Neutrophil (primary cell): ENCODE data around the gene SHFL.

ENCODE experiments used
- H3K27ac ChIP-seq: fragments of 200-600 bp; sonication (generic); 2 replicates; pipeline ENCODE4 v1.5.1; 2016; ENCODE audit warnings: mild to moderate bottlenecking, moderate library complexity
- H3K27me3 ChIP-seq: fragments of 200-600 bp; sonication (generic); 2 replicates; pipeline ENCODE4 v1.6.0; 2016; ENCODE audit warnings: mild to moderate bottlenecking
- H3K36me3 ChIP-seq: fragments of 200-600 bp; sonication (generic); 2 replicates; pipeline ENCODE4 v1.5.1; 2017
- H3K4me1 ChIP-seq, 2 experiments: fragments of 200-600 bp in 1 of 2; sonication (generic) in 1 of 2; 1 replicate in 1 of 2; 2 replicates in 1 of 2; pipeline versions ENCODE4 v1.5.1 to v1.6.1; 2013 to 2016; ENCODE audit warnings: low read depth in 1 of 2, low read length in 1 of 2, mild to moderate bottlenecking in 1 of 2, moderate library complexity in 1 of 2; ENCODE audit not compliant: control insufficient read depth in 1 of 2, insufficient read depth in 1 of 2
- H3K4me3 ChIP-seq, 2 experiments: fragments of 200-600 bp in 1 of 2; sonication (generic) in 1 of 2; 1 replicate in 1 of 2; 2 replicates in 1 of 2; pipeline ENCODE4 v1.5.1; 2013 to 2016; ENCODE audit warnings: low read depth in 1 of 2, low read length in 1 of 2, mild to moderate bottlenecking in 1 of 2, moderate library complexity in 1 of 2
- H3K9me3 ChIP-seq: fragments of 200-600 bp; sonication (generic); 2 replicates; pipeline ENCODE4 v1.5.1; 2016
- TF ChIP-seq, protein P1 (sequence below): fragments of 200-600 bp; sonication (generic); IDR thresholded peaks from 2 replicates; pipeline ENCODE4 v1.5.1; 2016; ENCODE audit warnings: antibody characterized with exemption

Gene SHFL

DNA sequence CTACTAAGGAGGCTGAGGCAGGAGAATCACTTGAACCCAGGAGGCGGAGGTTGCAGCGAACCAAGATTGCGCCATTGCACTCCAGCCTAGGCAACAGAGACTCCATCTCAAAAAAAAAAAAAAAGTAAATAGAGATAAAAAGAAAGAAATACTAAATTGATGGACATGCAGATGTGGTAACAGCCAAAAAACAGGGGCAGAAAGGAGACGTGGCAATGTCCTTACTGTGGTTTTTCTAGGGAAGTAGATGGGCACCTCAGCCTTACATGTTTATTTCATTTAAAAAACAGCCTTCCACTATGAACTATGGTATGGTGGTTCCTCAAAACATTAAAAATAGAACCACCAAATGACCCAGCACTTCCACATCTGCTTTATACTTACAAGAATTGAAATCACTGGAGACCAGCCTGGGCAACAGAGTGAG is 40.1 kb downstream of the SHFL start:
- no peak overlapping the region for H3K4me3 ChIP-seq
- no peak overlapping the region for H3K27ac ChIP-seq
- no peaks in the 10 kb centered on the region for H3K4me1 ChIP-seq
- no peaks in the 10 kb centered on the region for H3K27me3 ChIP-seq
- H3K36me3 ChIP-seq = peaks cover 26% of the 10 kb centered on the region
- no peaks in the 10 kb centered on the region for H3K9me3 ChIP-seq
- TF ChIP-seq, protein P1, sequence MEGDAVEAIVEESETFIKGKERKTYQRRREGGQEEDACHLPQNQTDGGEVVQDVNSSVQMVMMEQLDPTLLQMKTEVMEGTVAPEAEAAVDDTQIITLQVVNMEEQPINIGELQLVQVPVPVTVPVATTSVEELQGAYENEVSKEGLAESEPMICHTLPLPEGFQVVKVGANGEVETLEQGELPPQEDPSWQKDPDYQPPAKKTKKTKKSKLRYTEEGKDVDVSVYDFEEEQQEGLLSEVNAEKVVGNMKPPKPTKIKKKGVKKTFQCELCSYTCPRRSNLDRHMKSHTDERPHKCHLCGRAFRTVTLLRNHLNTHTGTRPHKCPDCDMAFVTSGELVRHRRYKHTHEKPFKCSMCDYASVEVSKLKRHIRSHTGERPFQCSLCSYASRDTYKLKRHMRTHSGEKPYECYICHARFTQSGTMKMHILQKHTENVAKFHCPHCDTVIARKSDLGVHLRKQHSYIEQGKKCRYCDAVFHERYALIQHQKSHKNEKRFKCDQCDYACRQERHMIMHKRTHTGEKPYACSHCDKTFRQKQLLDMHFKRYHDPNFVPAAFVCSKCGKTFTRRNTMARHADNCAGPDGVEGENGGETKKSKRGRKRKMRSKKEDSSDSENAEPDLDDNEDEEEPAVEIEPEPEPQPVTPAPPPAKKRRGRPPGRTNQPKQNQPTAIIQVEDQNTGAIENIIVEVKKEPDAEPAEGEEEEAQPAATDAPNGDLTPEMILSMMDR = no peak

GRCh38 chr19:10132905-10133304 is 46.8 kb downstream of the SHFL start:
- Histone ChIP-seq H3K36me3 (peaks cover 80% of the 10 kb centered on the region), H3K4me1 (no peaks in the 10 kb centered on the region), H3K4me3 (no peak overlapping the region), H3K27me3 (no peaks in the 10 kb centered on the region), H3K27ac (no peak overlapping the region), H3K9me3 (no peaks in the 10 kb centered on the region)
- TF ChIP-seq, protein P1 = no peak

DNA sequence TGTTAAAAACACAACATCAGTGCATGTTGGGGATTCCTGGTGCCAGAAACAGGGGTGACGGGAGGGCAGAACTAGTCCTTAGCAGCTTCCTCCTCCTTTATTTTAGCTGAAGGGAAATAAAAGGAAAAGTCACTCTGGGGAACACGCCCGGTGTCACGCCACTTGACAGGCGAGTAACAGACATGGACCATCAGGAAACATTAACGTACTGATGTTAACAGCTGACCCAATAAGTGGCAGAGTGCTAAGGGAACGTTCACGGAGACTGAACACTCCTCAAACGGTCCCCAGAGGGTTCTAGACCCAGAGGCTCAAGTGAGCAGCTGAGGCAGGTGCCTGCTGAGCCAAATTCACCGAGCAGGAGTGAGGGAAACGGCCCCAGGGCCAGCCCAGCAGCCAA is 47.5 kb downstream of the SHFL start:
- Histone ChIP-seq H3K9me3 (no peaks in the 10 kb centered on the region), H3K27ac (no peak overlapping the region), H3K4me1 (no peaks in the 10 kb centered on the region), H3K4me3 (no peak overlapping the region), H3K36me3 (peaks cover 80% of the 10 kb centered on the region), H3K27me3 (no peaks in the 10 kb centered on the region)
- TF ChIP-seq, protein P1 = no peak

DNA sequence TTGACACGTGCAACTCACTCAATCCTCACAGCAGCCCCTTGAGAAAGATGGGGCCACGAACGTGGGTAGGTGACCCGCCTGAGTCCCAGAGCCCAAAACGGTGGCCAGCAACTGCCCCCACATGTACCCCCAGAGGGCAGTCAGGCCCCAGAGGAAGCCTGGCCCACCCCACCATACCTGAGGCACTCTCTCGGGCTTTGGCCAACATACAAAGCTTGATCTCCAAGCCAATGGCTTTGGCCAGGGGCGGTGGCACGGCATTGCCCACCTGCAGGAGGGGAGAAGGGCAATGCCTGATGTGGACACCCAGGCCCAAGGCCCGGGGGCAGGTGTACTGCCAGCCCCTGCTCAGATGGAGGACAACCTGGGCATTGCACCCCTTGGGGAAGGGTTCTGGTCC is 47.9 kb downstream of the SHFL start:
- Histone ChIP-seq H3K36me3 (peaks cover 80% of the 10 kb centered on the region), H3K4me1 (no peaks in the 10 kb centered on the region), H3K27ac (no peak overlapping the region), H3K9me3 (no peaks in the 10 kb centered on the region), H3K27me3 (no peaks in the 10 kb centered on the region), H3K4me3 (no peak overlapping the region)
- TF ChIP-seq, protein P1 = no peak

GRCh38 chr19:10135551-10136334 is 49.6 kb downstream of the SHFL start:
- H3K9me3 ChIP-seq = no peaks in the 10 kb centered on the region
- no peaks in the 10 kb centered on the region for H3K4me1 ChIP-seq
- H3K27me3 ChIP-seq = no peaks in the 10 kb centered on the region
- H3K27ac ChIP-seq = no peak overlapping the region
- no peak overlapping the region for H3K4me3 ChIP-seq
- TF ChIP-seq, protein P1 = no peak
- peaks cover 87% of the 10 kb centered on the region for H3K36me3 ChIP-seq
